Activated CD4-positive, alpha-beta T cell treated with anti-CD3 and anti-CD28 coated beads for 4 hours (primary cell): ENCODE measurements around the gene BCHE.

Experiments used
- DNase-seq, 2 donors: peaks; one replicate each; pipeline ENCODE4 v3.0.0-alpha.2; 2020

BCHE gene

DNA sequence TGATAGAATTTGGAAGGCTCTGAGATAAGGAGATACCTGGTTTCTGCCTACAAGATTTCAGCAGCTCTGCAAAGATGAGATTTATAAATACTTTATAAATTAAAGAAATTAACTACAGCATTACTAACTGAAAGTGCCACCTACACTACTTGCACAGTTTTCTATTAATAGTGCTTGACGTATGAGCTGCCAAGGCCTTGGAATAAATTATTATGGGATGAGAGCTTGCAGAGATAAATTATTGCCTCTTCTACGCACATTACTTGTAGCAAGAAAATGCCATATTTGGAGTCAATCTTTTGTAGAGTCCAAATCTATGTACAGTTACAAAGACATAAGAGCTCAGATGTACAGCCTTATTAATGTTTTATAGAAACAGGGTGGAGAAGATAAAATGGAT lies 89.1 kb downstream of the BCHE start:
- no peak for DNase-seq

DNA sequence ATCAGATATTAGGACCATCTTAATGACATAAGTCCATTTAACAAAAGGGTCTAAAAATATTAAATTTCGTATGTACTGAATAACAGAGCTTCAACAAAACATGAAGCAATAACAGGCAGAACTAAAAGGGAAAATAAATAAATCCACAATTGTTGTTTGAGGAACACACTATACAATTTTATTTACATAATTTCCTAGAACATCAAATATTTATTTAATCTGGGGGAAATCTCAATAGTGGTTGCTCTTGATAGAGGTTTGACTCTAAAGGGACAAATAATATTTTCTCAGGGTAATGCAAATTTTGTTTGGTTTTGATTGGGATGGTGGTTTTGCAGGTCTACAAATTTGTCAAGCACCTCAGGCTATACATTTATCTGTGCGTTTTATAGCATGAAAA lies 90.3 kb downstream of the BCHE start:
- no peak for DNase-seq

DNA sequence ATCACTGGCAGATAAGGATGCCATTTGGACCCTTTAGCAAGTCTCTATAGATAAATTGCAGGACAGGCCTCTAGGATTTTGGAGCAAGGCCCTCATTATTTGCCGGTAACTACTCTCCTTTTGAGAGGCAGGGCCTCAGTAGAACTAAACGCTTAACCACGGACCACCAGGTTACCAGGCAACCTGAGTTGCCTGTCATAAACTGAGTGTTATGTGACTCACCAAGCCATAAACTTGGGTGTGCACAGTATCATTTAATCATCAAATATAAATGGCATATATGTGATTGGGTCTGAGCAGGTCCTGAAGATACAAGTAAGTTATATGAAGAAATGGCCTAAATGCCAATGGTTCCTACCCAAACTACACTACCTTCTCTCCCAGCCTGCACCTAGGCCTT lies 93.2 kb downstream of the BCHE start:
- DNase-seq = no peak

DNA sequence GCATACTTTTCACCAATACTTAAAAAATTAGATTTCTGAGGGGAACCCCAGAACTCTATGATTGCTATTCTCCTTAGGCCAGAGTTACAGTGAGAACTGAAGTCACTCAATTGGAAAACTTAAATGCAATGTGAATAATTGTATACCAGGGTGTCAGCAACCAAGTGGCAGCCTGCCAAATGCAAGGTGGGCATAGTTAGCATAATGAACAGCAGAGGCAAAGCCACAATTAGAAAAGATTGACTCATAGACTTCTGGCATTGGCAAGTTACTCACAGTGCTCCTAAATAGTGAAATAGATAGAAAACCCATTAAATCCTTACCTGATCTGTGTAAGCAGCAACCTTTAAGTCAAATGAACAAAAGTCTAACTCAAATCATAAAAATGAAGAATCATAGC lies 94.9 kb downstream of the BCHE start:
- no peak for DNase-seq

DNA sequence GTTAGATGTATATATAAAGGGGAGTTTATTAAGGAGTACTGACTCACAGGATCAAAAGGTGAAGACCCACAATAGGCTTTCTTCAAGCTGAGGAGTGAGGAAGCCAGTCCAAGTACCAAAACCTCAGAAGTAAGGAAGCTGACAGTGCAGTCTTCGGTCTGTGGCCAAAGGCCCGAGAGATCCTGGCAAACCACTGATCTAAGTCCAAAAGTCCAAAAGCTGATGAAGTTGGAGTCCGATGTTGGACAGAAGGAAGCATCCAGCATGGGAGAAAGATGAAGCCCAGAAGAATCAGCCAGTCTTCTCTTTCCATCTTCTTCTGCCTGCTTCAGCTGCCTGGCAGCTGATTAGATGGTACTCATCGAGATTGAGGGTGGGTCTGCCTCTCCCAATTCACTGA lies 107.5 kb downstream of the BCHE start:
- DNase-seq = no peak

DNA sequence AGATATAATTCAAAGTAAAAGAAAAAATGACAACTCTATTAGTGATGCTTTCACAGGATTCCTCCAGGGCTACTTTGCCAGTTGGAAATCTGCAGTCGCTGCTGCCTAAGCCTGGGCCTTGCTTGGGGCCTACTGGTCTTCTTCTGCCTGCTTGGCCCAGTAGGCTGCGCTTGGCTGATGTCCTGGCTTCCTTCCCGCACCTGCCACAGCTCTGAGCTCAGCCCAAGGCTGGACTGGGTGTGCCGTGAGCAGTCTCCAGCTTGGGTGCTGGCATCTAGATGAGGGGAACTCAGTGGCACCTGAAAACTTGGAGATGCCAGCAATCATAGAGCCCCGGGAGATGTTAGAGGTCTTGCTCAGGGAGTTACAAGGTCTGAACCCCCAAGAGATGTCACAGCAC lies 108.3 kb downstream of the BCHE start:
- DNase-seq = no peak

DNA sequence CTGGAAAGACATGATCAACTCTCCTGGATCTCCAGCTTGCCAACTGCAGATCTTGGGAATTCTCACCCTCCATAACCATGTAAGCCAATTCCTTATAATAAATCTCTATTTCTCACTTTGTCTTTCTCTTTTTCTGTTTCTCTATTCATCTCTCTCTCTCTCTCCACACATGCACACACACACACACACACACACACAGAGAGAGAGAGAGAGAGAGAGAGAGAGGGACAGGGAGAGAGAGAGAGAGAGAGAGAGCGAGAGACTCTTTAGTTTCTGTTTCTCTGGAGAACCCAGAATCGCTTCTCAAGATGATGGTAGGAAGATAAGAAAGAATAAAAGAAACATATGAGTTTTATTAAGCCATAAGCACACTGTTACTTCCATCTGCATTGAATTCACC lies 111.9 kb downstream of the BCHE start:
- no peak for DNase-seq
